ENCODE results near the gene ARHGAP10.

The ARHGAP10 gene

DNA sequence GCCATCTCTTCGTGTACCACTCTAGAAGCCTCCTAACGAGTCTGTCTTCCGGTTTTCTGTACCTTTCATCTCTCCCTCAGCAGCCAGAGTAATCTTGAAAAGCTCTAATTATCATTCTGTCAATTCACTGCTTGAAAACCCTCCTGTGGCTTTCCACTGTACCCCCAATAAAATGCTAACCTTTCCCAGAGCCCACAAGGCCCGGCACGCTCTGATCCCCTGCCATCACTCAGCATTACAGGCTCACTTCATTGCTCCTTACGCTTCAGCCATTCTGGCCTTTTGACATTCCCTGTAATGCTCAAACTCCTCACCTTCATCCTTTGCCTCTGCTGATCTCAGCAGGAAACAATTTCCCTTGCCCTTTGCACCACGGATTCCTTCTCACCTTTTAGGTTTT, 112.9 kb downstream of the ARHGAP10 start:
- DNase-seq (ENCODE audit: low read depth in 1 of 2, low spot score in 1 of 2) = no peak

- no peak for DNase-seq (ENCODE audit: low read depth in 1 of 2, low spot score in 1 of 2)
These were observed 114.6 kb downstream of the ARHGAP10 start for GRCh38 chr4:147846318-147847155.

- DNase-seq (ENCODE audit: low read depth in 1 of 2, low spot score in 1 of 2) = no peak
These were observed 116.1 kb downstream of the ARHGAP10 start for GRCh38 chr4:147847751-147848590.

DNA sequence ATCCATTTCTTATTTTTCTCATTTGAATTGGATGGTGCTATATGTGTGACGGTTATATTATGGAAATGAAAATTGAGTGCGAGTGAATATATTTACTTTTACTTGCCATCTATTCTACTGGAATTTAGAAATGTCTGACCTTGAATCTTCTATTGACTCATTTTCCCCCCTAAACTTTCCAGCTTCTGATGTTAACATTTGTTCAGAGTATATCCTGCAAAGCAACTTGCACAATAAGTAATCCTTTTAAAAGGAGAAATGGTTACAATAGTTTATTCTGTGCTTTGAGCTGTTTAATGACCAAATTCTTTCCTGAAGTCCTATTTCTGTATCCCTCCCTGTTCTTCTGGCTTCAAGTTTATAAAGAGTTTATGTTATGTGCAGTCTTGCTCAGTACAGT, 116.7 kb downstream of the ARHGAP10 start:
- no peak for DNase-seq (ENCODE audit: low read depth in 1 of 2, low spot score in 1 of 2)

DNA sequence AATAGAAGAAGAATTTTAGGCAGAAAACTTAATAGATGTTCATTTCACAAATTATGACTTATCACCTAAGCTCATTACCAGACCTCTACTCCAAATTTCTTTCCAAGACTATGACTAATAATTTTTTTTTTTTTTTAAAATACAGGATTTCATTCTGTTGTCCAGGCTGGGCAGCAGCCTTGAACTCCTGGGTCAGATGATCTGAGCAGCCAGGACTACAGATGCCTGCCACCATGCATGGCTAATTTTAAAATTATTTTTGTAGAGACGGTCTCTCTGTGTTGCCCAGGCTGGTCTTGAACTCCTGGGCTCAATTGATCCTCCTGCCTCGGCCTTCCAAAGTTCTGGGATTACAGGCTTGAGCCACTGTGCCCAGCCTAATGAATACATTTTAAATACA, 119.2 kb downstream of the ARHGAP10 start:
- no peak for DNase-seq (ENCODE audit: low read depth in 1 of 2, low spot score in 1 of 2)

DNA sequence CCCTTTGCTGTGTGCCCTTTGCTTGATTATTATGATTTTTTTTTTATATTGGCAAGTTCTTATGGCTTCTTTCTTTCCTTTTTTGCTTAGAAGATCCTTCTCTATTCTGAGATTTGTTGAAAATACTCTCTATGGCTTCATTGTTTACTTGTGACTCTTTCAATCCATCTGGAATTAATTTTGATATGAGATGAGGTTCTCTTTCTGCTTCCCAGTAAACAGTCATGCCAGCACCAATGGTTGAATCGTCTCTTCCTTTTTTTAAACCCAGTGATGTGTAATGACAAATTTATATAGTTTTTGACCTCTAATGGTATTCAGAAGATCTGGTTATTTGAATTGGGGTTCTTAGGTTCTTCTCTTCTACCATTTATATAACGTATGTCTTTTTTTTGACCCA, 121.8 kb downstream of the ARHGAP10 start:
- DNase-seq (ENCODE audit: low read depth in 1 of 2, low spot score in 1 of 2) = no peak

DNA sequence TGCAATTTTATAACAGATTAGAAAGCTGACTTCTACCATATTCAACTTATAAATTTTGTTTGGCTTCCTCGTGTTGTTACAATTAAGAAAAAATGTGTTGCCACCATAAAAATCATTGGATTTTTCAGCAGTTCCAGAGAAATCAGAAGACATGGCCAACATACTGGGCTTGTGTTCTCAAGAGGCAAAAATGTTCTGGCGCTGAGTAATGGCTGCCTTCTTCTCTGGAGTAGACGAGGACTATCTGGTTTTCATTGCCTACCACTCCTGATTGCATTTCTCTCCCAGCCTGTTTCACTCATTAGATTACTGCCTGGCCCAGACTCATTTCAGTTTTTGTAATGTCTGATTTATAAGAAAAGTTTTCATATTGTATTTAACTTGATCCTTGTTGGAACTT, 122.3 kb downstream of the ARHGAP10 start:
- DNase-seq (ENCODE audit: low read depth in 1 of 2, low spot score in 1 of 2) = no peak

DNA sequence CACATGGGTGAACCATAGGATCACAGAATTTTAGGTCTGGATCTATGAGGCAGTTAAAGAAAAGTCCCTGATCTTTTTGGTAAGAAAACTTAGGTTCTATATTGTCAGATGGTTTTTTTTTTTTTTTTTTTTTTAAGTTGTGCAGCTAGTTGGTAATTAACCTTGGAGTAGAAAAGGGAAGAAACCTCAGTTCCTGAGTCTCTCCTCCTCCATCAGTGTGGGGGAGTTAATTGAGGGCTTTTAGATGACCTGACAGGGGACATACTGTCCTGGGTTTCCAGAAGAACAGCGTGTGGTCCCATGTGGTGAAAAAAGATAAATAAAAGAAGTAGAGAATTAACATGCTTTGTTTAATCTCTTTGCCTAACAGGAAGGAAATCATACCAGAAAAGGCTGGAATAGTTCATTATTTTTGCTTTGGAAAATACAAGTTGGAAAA, 123.7 kb downstream of the ARHGAP10 start:
- no peak for DNase-seq (ENCODE audit: low read depth in 1 of 2, low spot score in 1 of 2)

DNA sequence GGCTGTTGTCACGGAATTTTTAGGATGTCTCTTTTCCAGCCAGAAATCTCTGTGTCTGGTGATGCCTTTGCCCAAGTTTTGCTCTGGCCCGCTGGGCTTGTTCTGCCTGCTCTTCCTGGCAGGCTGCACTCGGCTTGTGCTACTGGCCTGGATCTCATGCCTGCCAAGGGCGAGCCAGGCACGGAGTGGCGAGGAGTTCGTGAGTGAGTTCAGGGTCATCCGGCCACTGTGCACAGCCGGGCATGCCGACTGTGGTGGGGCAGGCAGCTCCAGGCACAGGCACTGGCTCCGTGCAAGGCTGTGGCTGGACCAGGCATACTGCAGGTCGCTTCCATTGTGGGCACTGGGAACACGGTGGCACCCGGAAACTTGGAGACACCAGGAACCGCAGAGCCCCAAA, 129.1 kb downstream of the ARHGAP10 start:
- no peak for DNase-seq (ENCODE audit: low read depth in 1 of 2, low spot score in 1 of 2)

DNA sequence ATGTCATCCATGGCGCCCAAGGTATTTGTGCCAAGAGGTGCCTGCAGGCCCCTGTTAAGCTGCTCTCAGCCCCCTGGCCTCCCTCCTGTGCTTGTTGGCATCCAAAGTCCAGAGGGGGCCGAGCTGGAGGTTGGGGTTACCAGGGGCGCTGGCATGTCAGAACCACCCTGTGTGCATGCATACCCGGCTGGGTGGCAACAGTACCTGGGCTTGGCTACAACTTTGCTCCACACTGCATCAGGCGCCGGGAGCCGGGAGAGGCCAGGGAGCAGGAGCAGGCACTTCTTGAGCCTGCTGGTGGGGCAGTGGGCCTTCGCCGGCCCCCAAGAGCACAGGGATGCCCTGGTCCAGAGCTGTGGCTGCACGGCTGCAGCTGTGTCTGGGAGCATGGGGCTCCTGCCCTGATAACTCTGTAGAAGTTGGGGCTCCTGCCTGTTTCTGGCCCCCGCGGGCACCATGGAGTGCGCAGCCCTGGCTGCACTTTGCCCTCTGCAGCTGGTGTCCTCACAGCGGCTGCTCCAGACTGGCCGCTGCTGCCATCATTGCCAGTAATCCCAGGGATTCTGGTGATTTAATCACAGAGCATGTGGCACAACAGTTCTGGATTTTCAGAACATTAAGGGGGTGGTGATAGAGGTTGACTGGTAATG, 130.3 kb downstream of the ARHGAP10 start:
- DNase-seq (ENCODE audit: low read depth in 1 of 2, low spot score in 1 of 2) = no peak

DNA sequence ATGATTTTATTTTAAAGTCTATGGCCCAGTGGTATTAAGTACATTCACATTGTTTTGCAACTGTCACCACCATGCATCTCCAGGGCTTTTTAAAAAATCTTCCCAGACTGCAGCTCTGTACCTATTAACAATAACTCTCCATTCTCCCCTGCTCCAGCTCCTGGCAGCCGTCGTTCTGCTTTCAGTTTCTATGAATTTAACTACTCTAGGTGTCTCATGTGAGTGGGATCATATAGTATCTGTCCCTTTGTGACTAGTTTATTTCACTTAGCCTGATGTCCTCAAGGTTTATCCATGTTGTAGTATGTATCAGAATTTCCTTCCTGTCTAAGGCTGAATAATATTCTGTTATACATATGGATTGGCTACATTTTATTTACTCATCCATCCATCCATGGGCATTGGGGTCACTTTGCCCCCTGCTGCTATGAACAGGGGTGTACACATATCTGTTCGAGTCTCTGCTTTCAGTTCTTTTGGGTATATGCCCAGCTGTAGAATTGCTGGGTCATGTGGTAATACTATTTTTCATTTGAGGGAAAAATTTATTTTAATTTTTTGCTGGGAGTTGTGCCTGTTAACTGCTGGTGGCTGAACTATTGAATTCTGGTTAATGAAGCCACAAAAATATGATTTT, 131.3 kb downstream of the ARHGAP10 start:
- no peak for DNase-seq (ENCODE audit: low read depth in 1 of 2, low spot score in 1 of 2)

DNA sequence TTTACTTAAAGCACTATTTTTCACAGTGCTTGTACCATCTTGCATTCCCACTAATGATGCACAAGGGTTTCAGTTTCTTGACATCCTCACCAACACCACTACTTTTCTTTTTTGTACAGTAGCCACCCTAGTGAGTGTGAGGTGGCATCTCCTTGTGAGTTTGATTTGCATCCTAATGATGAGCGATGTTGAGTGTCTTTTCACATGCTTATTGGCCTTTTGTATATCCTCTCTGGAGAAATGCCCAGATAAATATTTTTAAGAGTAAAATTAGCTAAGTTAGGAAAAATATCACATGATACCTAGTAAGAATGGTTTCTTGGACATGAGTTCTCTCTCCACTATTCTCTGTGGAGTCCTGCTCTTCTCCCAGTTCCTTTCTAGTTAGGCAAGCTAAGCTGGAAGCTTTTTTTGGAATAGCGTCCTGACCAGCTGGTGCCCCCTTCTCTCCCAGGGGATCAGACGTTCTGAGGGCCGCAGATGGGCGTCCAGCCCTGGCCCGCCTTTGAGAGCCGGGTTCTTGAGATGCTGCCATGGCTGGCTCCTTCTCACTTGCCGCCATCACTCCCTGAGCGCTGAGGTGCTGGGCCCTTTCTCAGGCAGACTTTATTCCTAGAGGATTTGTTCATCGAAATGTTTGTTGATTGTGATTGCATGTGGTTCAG, 132.1 kb downstream of the ARHGAP10 start:
- no peak for DNase-seq (ENCODE audit: low read depth in 1 of 2, low spot score in 1 of 2)

- DNase-seq (ENCODE audit: low read depth in 1 of 2, low spot score in 1 of 2) = no peak
These were observed 132.7 kb downstream of the ARHGAP10 start for GRCh38 chr4:147864607-147865006.

DNA sequence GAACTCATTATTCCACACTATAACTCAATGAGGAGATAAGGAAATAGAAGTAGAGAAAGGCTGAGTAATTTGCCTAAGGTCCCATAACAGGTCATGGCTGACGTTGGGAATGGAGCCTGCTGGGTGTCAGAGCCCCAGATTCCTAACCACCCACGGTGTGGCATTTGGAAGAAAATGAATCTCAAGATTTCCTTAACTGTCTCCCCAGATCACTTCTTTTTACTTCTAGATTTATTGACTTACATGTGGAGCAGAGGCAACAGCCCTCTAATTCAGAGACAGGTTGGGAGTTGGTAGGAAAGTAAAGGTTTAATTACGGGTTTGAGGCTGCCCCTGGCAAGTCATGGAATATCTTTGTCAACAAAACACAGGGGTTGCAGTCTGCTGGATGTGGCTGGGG, 134.0 kb downstream of the ARHGAP10 start:
- no peak for DNase-seq (ENCODE audit: low read depth in 1 of 2, low spot score in 1 of 2)

GRCh38 chr4:147866532-147867271, 134.8 kb downstream of the ARHGAP10 start:
- DNase-seq (ENCODE audit: low read depth in 1 of 2, low spot score in 1 of 2) = peak; percentile 84 to 93

GRCh38 chr4:147874109-147874508, 142.2 kb downstream of the ARHGAP10 start:
- DNase-seq (ENCODE audit: low read depth in 1 of 2, low spot score in 1 of 2) = no peak

DNA sequence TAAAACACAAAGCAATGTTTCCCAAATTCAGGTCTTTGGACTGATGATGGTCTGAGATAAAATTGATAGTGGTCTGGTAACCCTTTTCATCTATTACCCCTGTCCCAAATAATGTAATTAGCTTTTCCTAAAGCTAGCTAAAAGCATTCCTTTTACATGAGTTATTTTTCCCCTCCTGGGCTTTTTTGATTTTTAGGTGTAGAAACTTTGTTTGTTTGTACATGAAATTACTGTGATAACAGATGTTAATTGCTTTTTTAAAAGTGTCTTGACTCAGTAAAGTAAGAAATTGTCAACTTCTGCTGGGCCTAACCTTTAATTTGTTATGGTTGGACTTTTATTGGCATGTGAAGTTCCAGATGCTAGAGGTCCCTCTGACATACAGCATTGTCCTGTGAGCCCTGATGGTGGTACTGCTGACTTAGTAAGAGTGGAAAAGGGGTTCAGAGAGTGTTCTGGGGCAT, 145.5 kb downstream of the ARHGAP10 start:
- no peak for DNase-seq (ENCODE audit: low read depth in 1 of 2, low spot score in 1 of 2)

- no peak for DNase-seq (ENCODE audit: low read depth in 1 of 2, low spot score in 1 of 2)
These were observed 147.8 kb downstream of the ARHGAP10 start for GRCh38 chr4:147879676-147880075.

DNA sequence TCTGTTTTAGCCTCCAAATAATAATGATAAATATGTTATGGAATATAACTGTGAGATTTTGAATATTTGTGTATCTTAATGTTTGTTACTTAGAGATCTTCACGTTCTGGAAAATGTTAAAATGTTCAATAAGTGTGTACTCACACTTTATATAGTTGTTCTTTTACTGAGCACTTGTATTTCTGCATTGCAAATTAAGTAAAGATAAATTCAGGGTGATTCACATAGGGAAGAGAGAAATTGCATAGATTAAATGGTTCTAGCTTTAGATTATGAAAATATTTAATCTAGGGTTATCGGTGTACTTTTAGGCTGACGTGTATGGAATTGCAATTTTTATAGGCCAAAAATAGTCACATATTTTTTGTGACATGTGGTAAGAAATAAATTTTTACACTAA, 148.6 kb downstream of the ARHGAP10 start:
- no peak for DNase-seq (ENCODE audit: low read depth in 1 of 2, low spot score in 1 of 2)

DNA sequence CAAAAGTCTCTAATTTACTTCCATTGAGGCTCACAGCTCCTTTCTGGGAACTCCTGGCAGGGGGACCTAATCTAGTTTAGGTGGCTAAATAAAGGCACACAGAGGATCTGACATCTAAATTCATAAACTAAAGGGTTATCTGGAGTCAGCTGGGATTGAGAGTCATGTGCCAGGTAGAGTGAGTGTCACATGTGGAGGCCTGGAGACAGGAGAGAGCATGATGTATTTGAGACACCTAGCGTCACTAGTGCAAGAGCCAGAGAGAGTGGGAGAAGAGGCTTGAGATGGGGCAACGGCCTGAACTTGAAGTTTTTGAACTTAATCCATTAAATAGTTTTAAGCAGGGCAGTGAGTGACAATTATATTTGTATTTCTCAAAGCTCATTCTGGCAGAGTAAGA, 152.6 kb downstream of the ARHGAP10 start:
- DNase-seq (ENCODE audit: low read depth in 1 of 2, low spot score in 1 of 2) = no peak
